OCI-LY7 (cell line): Measurements from ENCODE around the gene BDH1. TPM values are rescaled to one million over a fixed set of nuclear protein-coding genes. Genes with fewer than 3 reads are reported as not detected.

Source experiments
- BruUV-seq: library from RNA; stranded (reverse); fragments of 400-500 nt; replicated peaks from 2 replicates; lab custom pipeline; 2021; lab: Mats Ljungman, UMichigan
- CTCF ChIA-PET: fragments of 300-600 bp; sonication (Branson Sonifier 250); formaldehyde crosslinking; loops from one replicate; lab custom pipeline; 2022; ENCODE audit warnings: antibody characterized with exemption; ENCODE audit not compliant: unreplicated experiment; lab: Charles Lee
- POLR2A ChIA-PET: fragments of 300-600 bp; sonication (Branson Sonifier 250); formaldehyde crosslinking; loops from one replicate; lab custom pipeline; 2022; ENCODE audit warnings: antibody characterized with exemption; lab: Charles Lee
- DNase-seq: peaks from one replicate; pipeline ENCODE4 v3.0.0-alpha.2; 2015; ENCODE audit warnings: low spot score
- H2AFZ ChIP-seq: fragments of 200-600 bp; sonication (generic), shearing (Covaris generic); 2 replicates; pipeline ENCODE4 v1.6.1; 2014; ENCODE audit warnings: mild to moderate bottlenecking, antibody characterized with exemption, low read length, moderate library complexity
- H3K27ac ChIP-seq: fragments of 200-600 bp; sonication (generic); 2 replicates; pipeline ENCODE4 v1.5.1; 2014; ENCODE audit warnings: mixed run types, low read depth, mild to moderate bottlenecking, moderate library complexity, low read length, inconsistent platforms; ENCODE audit not compliant: poor library complexity, severe bottlenecking
- H3K36me3 ChIP-seq: fragments of 200-600 bp; sonication (generic); 2 replicates; pipeline ENCODE4 v1.6.1; 2014; ENCODE audit warnings: mild to moderate bottlenecking, antibody characterized with exemption, low read length, moderate library complexity, mixed read lengths; ENCODE audit not compliant: insufficient read depth
- H3K4me1 ChIP-seq: fragments of 200-600 bp; sonication (generic); 2 replicates; pipeline ENCODE4 v1.5.1; 2014; ENCODE audit warnings: mild to moderate bottlenecking, low read length; ENCODE audit not compliant: insufficient read depth, poor library complexity, severe bottlenecking
- H3K4me2 ChIP-seq: fragments of 200-600 bp; sonication (generic); 2 replicates; pipeline ENCODE4 v1.6.1; 2014; ENCODE audit warnings: mild to moderate bottlenecking, low read length
- H3K4me3 ChIP-seq: fragments of 200-600 bp; sonication (generic); 2 replicates; pipeline ENCODE4 v1.5.1; 2014; ENCODE audit warnings: mild to moderate bottlenecking, low read depth, low read length; ENCODE audit not compliant: poor library complexity, severe bottlenecking
- H3K79me2 ChIP-seq: fragments of 200-600 bp; sonication (generic); 2 replicates; pipeline ENCODE4 v1.6.1; 2016; ENCODE audit warnings: low read depth, mild to moderate bottlenecking, low read length, moderate library complexity, mixed read lengths; ENCODE audit not compliant: insufficient read depth
- H3K9me2 ChIP-seq: fragments of 200-600 bp; sonication (generic); 2 replicates; pipeline ENCODE4 v1.6.1; 2016; ENCODE audit warnings: mild to moderate bottlenecking, low read length, mixed read lengths; ENCODE audit not compliant: insufficient read depth
- H3K9me3 ChIP-seq: fragments of 200-600 bp; sonication (generic); 2 replicates; pipeline ENCODE4 v1.6.1; 2014; ENCODE audit warnings: mild to moderate bottlenecking, mixed run types, low read length, mixed read lengths
- H4K20me1 ChIP-seq: fragments of 200-600 bp; sonication (generic); 2 replicates; pipeline ENCODE4 v1.6.1; 2014; ENCODE audit warnings: mild to moderate bottlenecking, antibody characterized with exemption, low read length, moderate library complexity, mixed read lengths; ENCODE audit not compliant: insufficient read depth
- EZH2phosphoT487 ChIP-seq: fragments of 200-600 bp; sonication (generic); IDR thresholded peaks from 2 replicates; pipeline ENCODE4 v1.6.1; 2018; ENCODE audit warnings: low read depth, borderline replicate concordance, mild to moderate bottlenecking, mixed run types, antibody characterized with exemption, low read length, moderate library complexity, mixed read lengths
- intact Hi-C: fragments of 100-400 bp; cut with micrococcal nuclease; formaldehyde crosslinking; loops from one replicate; pipeline ENCODE4 v1.10.0; 2022; ENCODE audit not compliant: unreplicated experiment
- total RNA-seq, 2 experiments: library from RNA; depleted of rRNA in 1 of 2; stranded (reverse); fragments of >200 nt in 1 of 2; shearing (Covaris generic) in 1 of 2; gene quantifications; 2 replicates each; pipeline ENCODE4 v1.2.3, GENCODE V29; 2014 to 2022
- TF ChIP-seq, protein P1 (sequence below): fragments of 200-600 bp; sonication (generic); conservative IDR thresholded peaks from 2 replicates; pipeline ENCODE4 v1.5.1; 2014; ENCODE audit warnings: mild to moderate bottlenecking, antibody characterized with exemption, low read length, moderate library complexity, mixed read lengths

BDH1 gene
- total RNA-seq, 2 experiments from 2014 or later = 14.1 to 14.5 TPM

DNA sequence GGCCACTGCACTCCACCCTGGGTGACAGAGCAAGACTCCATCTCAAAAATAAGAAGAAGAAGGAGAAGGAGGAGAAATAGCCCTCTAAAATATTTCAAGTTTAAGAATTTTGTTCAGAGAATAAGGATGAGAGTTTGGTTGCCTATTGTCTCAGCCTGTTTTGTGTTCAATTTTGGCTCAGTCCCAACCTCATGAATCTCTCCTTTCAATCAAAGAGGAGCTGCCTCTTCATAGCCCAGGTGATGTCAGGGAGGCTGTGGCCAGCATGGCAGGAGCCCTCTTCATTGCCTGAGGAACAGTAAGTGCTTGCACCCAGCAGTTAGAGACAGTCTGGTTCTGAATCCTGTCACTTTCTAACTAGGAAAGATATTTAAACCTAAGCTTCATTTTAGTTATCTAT, 55.0 kb downstream of the BDH1 start:
- ChIA-PET CTCF (no interaction called here), POLR2A (interaction anchor here (0.6 to 1.4 kb wide), 3 partner anchors 11 to 329 kb away, joined by 3 to 4 read pairs (median 3); no protein-coding TSS in a partner anchor)
- H3K9me2 ChIP-seq = no peaks in the 10 kb centered on the region
- H3K4me2 ChIP-seq = no peak overlapping the region
- no peak overlapping the region for H3K4me3 ChIP-seq
- intact Hi-C loops = no loop called here
- no peaks in the 10 kb centered on the region for H3K36me3 ChIP-seq
- H4K20me1 ChIP-seq = no peaks in the 10 kb centered on the region
- H3K4me1 ChIP-seq = no peaks in the 10 kb centered on the region
- no peak overlapping the region for H3K27ac ChIP-seq
- no TSS peak for BruUV-seq
- TF ChIP-seq, protein P1, sequence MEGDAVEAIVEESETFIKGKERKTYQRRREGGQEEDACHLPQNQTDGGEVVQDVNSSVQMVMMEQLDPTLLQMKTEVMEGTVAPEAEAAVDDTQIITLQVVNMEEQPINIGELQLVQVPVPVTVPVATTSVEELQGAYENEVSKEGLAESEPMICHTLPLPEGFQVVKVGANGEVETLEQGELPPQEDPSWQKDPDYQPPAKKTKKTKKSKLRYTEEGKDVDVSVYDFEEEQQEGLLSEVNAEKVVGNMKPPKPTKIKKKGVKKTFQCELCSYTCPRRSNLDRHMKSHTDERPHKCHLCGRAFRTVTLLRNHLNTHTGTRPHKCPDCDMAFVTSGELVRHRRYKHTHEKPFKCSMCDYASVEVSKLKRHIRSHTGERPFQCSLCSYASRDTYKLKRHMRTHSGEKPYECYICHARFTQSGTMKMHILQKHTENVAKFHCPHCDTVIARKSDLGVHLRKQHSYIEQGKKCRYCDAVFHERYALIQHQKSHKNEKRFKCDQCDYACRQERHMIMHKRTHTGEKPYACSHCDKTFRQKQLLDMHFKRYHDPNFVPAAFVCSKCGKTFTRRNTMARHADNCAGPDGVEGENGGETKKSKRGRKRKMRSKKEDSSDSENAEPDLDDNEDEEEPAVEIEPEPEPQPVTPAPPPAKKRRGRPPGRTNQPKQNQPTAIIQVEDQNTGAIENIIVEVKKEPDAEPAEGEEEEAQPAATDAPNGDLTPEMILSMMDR = no peak
- TF ChIP-seq EZH2phosphoT487 = no peak
- peaks cover 10% of the 10 kb centered on the region; the same call in 1 of the 2 replicates for H3K9me3 ChIP-seq
- H2AFZ ChIP-seq = peak overlapping the region; percentile 65; the same call in 1 of the 2 replicates
- no peak for DNase-seq
- no peaks in the 10 kb centered on the region for H3K79me2 ChIP-seq

DNA sequence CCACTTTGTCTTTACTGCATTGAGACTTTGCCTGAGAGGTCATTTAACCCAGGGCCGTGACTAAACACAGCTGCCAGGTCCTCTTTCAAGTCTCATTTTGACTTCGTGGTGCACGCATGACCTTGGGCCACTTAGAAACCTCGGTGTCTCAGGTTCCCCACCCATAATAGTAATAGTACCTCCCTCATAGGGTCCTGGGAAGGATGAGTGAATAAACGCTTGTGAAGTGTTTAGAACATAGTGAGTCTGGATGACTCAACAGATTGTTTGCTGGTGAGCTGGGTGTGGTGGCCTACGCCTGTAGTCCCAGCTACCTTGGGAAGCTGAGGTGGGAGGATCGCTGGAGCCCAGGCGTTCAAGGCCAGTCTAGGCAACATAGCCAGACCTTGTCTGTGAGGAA, 56.3 kb downstream of the BDH1 start:
- no peak for TF ChIP-seq EZH2phosphoT487
- TF ChIP-seq, protein P1 = no peak
- ChIA-PET CTCF (no interaction called here), POLR2A (interaction anchor here (0.6 kb wide), 2 partner anchors 53 to 455 kb away, joined by 3 read pairs; no protein-coding TSS in a partner anchor)
- no peaks in the 10 kb centered on the region for H3K4me1 ChIP-seq
- BruUV-seq = no TSS peak
- no peaks in the 10 kb centered on the region for H3K36me3 ChIP-seq
- no peaks in the 10 kb centered on the region for H4K20me1 ChIP-seq
- H3K79me2 ChIP-seq = no peaks in the 10 kb centered on the region
- intact Hi-C loops = no loop called here
- no peak overlapping the region for H3K27ac ChIP-seq
- peaks cover 10% of the 10 kb centered on the region; the same call in 1 of the 2 replicates for H3K9me3 ChIP-seq
- no peak for DNase-seq
- H3K9me2 ChIP-seq = no peaks in the 10 kb centered on the region
- no peak overlapping the region for H3K4me3 ChIP-seq
- H3K4me2 ChIP-seq = no peak overlapping the region
- H2AFZ ChIP-seq = no peak overlapping the region

DNA sequence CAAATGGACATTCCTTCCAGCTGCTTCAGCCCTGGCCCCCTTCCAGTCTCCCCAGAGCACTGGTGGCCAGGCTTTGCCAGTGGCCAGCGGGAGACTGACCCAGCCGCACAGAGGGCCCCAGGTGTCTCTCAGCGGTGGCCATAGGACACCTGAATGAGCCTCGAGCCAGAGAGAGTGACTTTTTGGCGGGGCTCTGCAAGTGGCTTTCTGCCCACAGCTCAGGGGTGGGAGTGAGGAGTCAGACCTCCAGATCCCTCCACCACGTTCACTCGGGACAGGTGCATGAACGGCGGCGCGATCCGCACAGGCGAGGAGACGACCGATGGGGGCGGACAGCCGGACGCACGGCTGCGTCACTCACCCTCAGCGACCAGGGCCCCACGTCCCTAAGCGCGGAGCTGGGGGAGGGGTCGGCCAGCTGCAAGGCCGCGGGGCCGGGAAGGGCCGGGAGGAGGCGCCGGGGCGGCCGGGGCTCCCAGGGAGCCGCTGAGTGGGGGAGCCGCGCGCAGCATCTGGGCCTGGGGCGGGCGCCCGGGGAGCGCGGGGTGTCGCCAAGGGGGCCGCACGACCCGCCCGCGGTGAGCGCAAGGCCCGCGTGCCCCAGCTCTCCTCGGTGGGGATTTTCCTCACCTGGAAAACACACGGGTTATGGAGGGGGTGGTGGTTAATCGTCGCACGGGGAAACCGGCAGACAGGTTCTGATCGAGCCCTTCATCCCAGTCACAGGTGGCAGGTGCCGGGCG, 57.1 kb downstream of the BDH1 start:
- ChIA-PET POLR2A (interaction anchor here (0.6 kb wide), 1 partner anchor 456 kb away, joined by 3 read pairs; no protein-coding TSS in a partner anchor), CTCF (no interaction called here)
- H3K4me2 ChIP-seq = no peak overlapping the region
- H3K79me2 ChIP-seq = no peaks in the 10 kb centered on the region
- no peaks in the 10 kb centered on the region for H3K4me1 ChIP-seq
- H3K36me3 ChIP-seq = no peaks in the 10 kb centered on the region
- intact Hi-C loops = no loop called here
- no peak for TF ChIP-seq EZH2phosphoT487
- TF ChIP-seq, protein P1 = no peak
- BruUV-seq = no TSS peak
- H3K4me3 ChIP-seq = no peak overlapping the region
- no peak for DNase-seq
- no peak overlapping the region for H2AFZ ChIP-seq
- H4K20me1 ChIP-seq = no peaks in the 10 kb centered on the region
- H3K27ac ChIP-seq = no peak overlapping the region
- peaks cover 10% of the 10 kb centered on the region; the same call in 1 of the 2 replicates for H3K9me3 ChIP-seq
- no peaks in the 10 kb centered on the region for H3K9me2 ChIP-seq
